ENCODE data around the gene DAAM1.

Gene DAAM1

GRCh38 chr14:59313144-59313651 is 124.7 kb downstream of the DAAM1 start:
- Histone ChIP-seq H3K27ac (peak overlapping the region; percentile 6 to 58), H3K4me3 (no peak overlapping the region)
- TF ChIP-seq, protein P1, sequence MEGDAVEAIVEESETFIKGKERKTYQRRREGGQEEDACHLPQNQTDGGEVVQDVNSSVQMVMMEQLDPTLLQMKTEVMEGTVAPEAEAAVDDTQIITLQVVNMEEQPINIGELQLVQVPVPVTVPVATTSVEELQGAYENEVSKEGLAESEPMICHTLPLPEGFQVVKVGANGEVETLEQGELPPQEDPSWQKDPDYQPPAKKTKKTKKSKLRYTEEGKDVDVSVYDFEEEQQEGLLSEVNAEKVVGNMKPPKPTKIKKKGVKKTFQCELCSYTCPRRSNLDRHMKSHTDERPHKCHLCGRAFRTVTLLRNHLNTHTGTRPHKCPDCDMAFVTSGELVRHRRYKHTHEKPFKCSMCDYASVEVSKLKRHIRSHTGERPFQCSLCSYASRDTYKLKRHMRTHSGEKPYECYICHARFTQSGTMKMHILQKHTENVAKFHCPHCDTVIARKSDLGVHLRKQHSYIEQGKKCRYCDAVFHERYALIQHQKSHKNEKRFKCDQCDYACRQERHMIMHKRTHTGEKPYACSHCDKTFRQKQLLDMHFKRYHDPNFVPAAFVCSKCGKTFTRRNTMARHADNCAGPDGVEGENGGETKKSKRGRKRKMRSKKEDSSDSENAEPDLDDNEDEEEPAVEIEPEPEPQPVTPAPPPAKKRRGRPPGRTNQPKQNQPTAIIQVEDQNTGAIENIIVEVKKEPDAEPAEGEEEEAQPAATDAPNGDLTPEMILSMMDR (IDR thresholded peaks at IDR 0.05), result no peak
- DNase-seq (ENCODE audit: low spot score), result no peak

DNA sequence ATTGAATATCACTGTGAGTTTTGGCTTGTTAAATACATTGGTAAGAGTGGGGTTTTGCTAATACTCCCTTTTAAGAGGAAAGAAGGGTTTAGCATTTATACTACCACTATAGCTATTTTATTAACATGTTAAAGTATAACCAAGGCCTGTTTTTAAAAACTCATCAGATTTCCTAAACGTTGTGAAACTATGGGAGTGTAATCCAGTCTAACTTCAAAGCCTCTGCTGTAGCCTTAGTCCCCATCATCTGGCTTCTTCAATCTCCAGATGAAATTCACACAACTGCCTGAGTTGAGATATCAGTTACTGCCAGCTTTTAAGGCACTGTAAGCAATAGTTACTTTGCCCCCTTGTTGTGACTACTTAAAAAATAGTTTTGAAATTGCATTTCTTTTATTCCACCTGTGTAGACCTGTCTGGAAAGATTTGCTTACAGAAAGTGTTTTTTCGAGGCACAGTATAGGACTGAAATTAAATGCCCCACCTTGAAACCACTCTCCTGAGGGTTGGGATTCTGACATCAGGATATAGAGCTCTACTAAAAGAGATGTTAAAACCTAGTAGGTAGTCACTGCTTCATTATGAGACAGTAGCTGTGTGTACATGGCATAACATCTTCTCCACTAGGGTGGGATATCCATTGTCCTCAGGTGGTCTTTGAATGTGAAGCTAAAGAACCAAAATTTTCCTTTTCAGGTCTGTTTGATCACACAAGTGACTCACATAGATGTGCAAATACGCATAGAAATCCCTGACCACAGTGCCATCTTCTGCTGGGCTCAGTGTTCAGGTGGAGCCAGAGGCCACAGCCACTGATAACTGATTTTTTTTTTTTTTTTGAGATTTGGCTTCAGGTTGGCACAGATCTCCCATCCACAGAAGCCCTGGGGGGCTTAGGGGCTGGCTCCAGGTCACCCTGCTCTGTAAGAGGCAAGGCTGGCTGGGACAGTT is 125.5 kb downstream of the DAAM1 start:
- DNase-seq (ENCODE audit: low spot score), result no peak
- Histone ChIP-seq H3K27ac (peak overlapping the region; percentile 6 to 58), H3K4me3 (no peak overlapping the region)
- TF ChIP-seq, protein P1 (IDR thresholded peaks at IDR 0.05), result no peak

GRCh38 chr14:59314953-59315599 is 126.6 kb downstream of the DAAM1 start:
- DNase-seq (ENCODE audit: low spot score), result no peak
- Histone ChIP-seq H3K4me3 (no peak overlapping the region), H3K27ac (peak overlapping the region in 1 of 2 donors; percentile 6)
- TF ChIP-seq, protein P1 (IDR thresholded peaks at IDR 0.05), result no peak

DNA sequence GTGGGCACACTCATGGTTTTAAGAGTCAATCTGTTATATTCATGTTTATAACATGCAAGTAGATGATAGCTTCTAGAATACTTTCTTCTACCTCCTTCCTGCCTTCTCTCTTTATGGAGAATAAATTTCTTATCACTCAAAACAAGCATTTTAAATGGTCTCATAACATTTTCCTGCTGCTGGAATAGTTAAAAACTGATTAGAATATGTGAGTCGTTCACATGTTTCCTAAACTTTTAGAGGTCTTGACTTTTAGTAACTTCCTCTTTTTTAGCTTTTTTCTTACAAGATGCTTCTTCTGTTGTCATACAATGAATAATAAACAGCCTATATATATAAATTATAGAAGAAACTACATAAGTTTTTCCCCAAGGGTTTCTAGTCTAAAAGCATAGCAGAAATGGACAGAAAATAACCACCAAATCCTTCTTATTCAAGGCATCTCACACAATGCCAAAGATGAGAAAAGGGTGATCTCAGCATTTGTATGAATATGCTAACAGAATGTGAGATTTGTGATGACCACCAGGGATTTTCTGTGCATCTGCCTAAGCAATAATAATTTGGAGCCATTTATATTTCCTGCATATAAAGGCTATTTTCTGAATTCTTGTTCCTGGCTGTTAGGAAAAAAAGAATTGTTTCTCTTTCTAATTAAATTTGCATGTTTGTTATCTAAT is 127.8 kb downstream of the DAAM1 start:
- TF ChIP-seq, protein P1 (IDR thresholded peaks at IDR 0.05), result no peak
- DNase-seq (ENCODE audit: low spot score), result no peak
- Histone ChIP-seq H3K27ac (peak overlapping the region in 1 of 2 donors; percentile 74), H3K4me3 (no peak overlapping the region)

DNA sequence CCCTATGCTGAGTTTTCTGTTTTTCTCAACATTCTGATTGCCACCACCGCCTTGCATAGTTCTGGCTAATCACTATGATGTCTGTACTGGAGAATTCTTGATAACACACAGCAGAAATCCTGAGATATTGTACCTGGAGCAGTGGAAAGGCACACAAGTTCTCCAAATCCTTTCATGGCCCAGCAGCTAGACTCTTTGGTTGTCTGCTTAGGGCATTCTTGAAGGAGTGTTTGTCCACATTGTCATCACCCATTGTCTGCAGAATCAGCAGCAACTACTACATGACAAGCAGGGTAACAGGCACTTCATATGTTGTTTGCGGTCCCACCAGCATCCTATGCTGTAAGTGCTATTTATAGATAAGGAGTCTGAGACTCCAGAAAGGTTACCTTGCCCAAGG is 128.9 kb downstream of the DAAM1 start:
- no peak for DNase-seq (ENCODE audit: low spot score)
- H3K4me3 ChIP-seq, result no peak overlapping the region
- TF ChIP-seq, protein P1 (IDR thresholded peaks at IDR 0.05), result no peak
- peak overlapping the region in 1 of 2 donors; percentile 74 for H3K27ac ChIP-seq

- TF ChIP-seq, protein P1 (IDR thresholded peaks at IDR 0.05), result no peak
- no peak for DNase-seq (ENCODE audit: low spot score)
- peak overlapping the region in 1 of 2 donors; percentile 74 for H3K27ac ChIP-seq
- no peak overlapping the region for H3K4me3 ChIP-seq
These were observed 129.5 kb downstream of the DAAM1 start for GRCh38 chr14:59317798-59318505.

All from coronary artery (tissue), 2 donors.